Stimulated activated CD8-positive, alpha-beta memory T cell treated with anti-CD3 and anti-CD28 coated beads, Interleukin-15, amount 100 ng/mL, for 24 hours (primary cell): ENCODE measurements around the gene CROCC2.

ENCODE experiments used
- DNase-seq: peaks from one replicate; pipeline ENCODE4 v3.0.0-alpha.2; 2020; ENCODE audit warnings: low read depth

Gene CROCC2

GRCh38 chr2:241015439-241015838 lies 109.3 kb downstream of the CROCC2 start:
- no peak for DNase-seq

GRCh38 chr2:241017228-241017940 lies 111.2 kb downstream of the CROCC2 start:
- DNase-seq, result no peak

- no peak for DNase-seq
These were observed 112.1 kb downstream of the CROCC2 start for GRCh38 chr2:241018051-241018891.

- no peak for DNase-seq
These were observed 113.5 kb downstream of the CROCC2 start for GRCh38 chr2:241019441-241020139.

- no peak for DNase-seq
These were observed 114.1 kb downstream of the CROCC2 start for GRCh38 chr2:241020201-241020600.

- DNase-seq, result no peak
These were observed 114.6 kb downstream of the CROCC2 start for GRCh38 chr2:241020629-241021190.

- no peak for DNase-seq
These were observed 119.5 kb downstream of the CROCC2 start for GRCh38 chr2:241025639-241026038.

GRCh38 chr2:241029599-241030332 lies 123.6 kb downstream of the CROCC2 start:
- DNase-seq, result no peak

GRCh38 chr2:241030333-241030680 lies 124.2 kb downstream of the CROCC2 start:
- no peak for DNase-seq

GRCh38 chr2:241030883-241031282 lies 124.7 kb downstream of the CROCC2 start:
- DNase-seq, result no peak

GRCh38 chr2:241031436-241032165 lies 125.5 kb downstream of the CROCC2 start:
- no peak for DNase-seq

- DNase-seq, result no peak
These were observed 127.3 kb downstream of the CROCC2 start for GRCh38 chr2:241033336-241033987.

- no peak for DNase-seq
These were observed 127.9 kb downstream of the CROCC2 start for GRCh38 chr2:241033994-241034393.

GRCh38 chr2:241034490-241035141 lies 128.5 kb downstream of the CROCC2 start:
- no peak for DNase-seq

- DNase-seq, result no peak
These were observed 129.1 kb downstream of the CROCC2 start for GRCh38 chr2:241035142-241035817.

GRCh38 chr2:241035818-241036396 lies 129.8 kb downstream of the CROCC2 start:
- DNase-seq, result no peak

GRCh38 chr2:241036397-241036963 lies 130.3 kb downstream of the CROCC2 start:
- no peak for DNase-seq

GRCh38 chr2:241036964-241037421 lies 130.9 kb downstream of the CROCC2 start:
- no peak for DNase-seq

- no peak for DNase-seq
These were observed 131.4 kb downstream of the CROCC2 start for GRCh38 chr2:241037498-241037897.
